Thyroid gland (tissue), 4 donors: ENCODE measurements around the gene DMD.

Source experiments
- CTCF ChIP-seq, 6 experiments: fragments of 200-600 bp in 3 of 6; fragments of 450-650 bp in 3 of 6; sonication (generic) in 3 of 6; IDR thresholded peaks; one replicate each; pipeline ENCODE4 v1.5.1; 2016 to 2019; ENCODE audit warnings: antibody characterized with exemption in 6 of 6, mild to moderate bottlenecking in 2 of 6, inconsistent platforms in 1 of 6, moderate library complexity in 1 of 6
- POLR2A ChIP-seq, 2 donors: fragments of 450-650 bp; IDR thresholded peaks; one replicate each; pipeline ENCODE4 v1.6.1; 2017; ENCODE audit warnings: antibody characterized with exemption in 2 of 2, mild to moderate bottlenecking in 2 of 2, moderate library complexity in 1 of 2

- TF ChIP-seq CTCF (IDR thresholded peaks at IDR 0.05): no peak
- no peak for TF ChIP-seq POLR2A (IDR thresholded peaks at IDR 0.05)
Measured at GRCh38 chrX:31269914-31270313, 1941.4 kb downstream of the DMD start.
